Endothelial cell of umbilical vein (primary cell): ENCODE data around the gene LUC7L2. TPM values are rescaled to one million over a fixed set of nuclear protein-coding genes. Genes with fewer than 3 reads are reported as not detected.

Experiments
- BruUV-seq: library from RNA; stranded (reverse); fragments of 400-500 nt; replicated peaks from 2 replicates; lab custom pipeline; 2021; lab: Mats Ljungman, UMichigan
- CTCF ChIA-PET: fragments of 300-600, 350-600 bp; sonication (Branson Sonifier 250); formaldehyde crosslinking; loops from one replicate; lab custom pipeline; 2021; ENCODE audit warnings: antibody characterized with exemption, inconsistent platforms; lab: Charles Lee
- POLR2A ChIA-PET: fragments of 300-600, 350-600 bp; sonication (Branson Sonifier 250); formaldehyde crosslinking; loops from one replicate; lab custom pipeline; 2021; ENCODE audit warnings: antibody characterized with exemption, inconsistent platforms; lab: Charles Lee
- DNase-seq: peaks from one replicate; pipeline ENCODE4 v3.0.0-alpha.2; 2011; ENCODE audit warnings: low read depth, low spot score
- FAIRE-seq: peaks from 2 replicates; lab custom pipeline; 2011; peaks lifted over from hg19 to GRCh38; lab: Jason Lieb, UNC
- H2AFZ ChIP-seq: 2 replicates; pipeline ENCODE4 v1.6.0; 2012; ENCODE audit warnings: low read depth, low read length, control low read depth, inconsistent platforms
- H3K27ac ChIP-seq: 2 replicates; pipeline ENCODE4 v1.5.1; 2011; ENCODE audit warnings: low read depth, mild to moderate bottlenecking, control low read depth, low read length, moderate library complexity; ENCODE audit not compliant: insufficient read depth
- H3K27me3 ChIP-seq, 2 experiments: 2 replicates each; pipeline versions ENCODE4 v1.6.0 to v1.6.1; 2011; ENCODE audit warnings: low read length in 2 of 2, mixed read lengths in 1 of 2; ENCODE audit not compliant: control insufficient read depth in 2 of 2, insufficient read depth in 2 of 2
- H3K36me3 ChIP-seq, 2 experiments: 2 replicates in 1 of 2; 3 replicates in 1 of 2; pipeline ENCODE4 v1.5.1; 2011; ENCODE audit warnings: low read length in 2 of 2, mild to moderate bottlenecking in 1 of 2, moderate library complexity in 1 of 2; ENCODE audit not compliant: control insufficient read depth in 2 of 2, insufficient read depth in 2 of 2; ENCODE audit errors: extremely low read depth in 1 of 2
- H3K4me1 ChIP-seq: 3 replicates; pipeline ENCODE4 v1.5.1; 2011; ENCODE audit warnings: mild to moderate bottlenecking, low read length; ENCODE audit not compliant: control insufficient read depth, insufficient read depth; ENCODE audit errors: extremely low read depth
- H3K4me2 ChIP-seq: 2 replicates; pipeline ENCODE4 v1.6.1; 2011; ENCODE audit warnings: low read length, control low read depth, mixed read lengths; ENCODE audit not compliant: insufficient read depth
- H3K4me3 ChIP-seq, 3 experiments: fragments of 200-600 bp in 1 of 3; sonication (generic), shearing (Covaris generic) in 1 of 3; replicated peaks in 1 of 3; 2 replicates each; pipeline ENCODE4 v1.5.1; 2011 to 2016; ENCODE audit warnings: control low read depth in 3 of 3, low read length in 3 of 3, mild to moderate bottlenecking in 2 of 3, inconsistent platforms in 1 of 3, low read depth in 1 of 3, moderate library complexity in 1 of 3; ENCODE audit not compliant: insufficient read depth in 1 of 3
- H3K79me2 ChIP-seq: 2 replicates; pipeline ENCODE4 v1.6.0; 2012; ENCODE audit warnings: low read length, inconsistent platforms; ENCODE audit not compliant: control insufficient read depth, insufficient read depth
- H3K9ac ChIP-seq: replicated peaks from 2 replicates; pipeline ENCODE3; 2011; ENCODE audit warnings: low read length, control low read depth; ENCODE audit not compliant: insufficient read depth; ENCODE audit errors: extremely low read depth
- H3K9me1 ChIP-seq: replicated peaks from 3 replicates; pipeline ENCODE4 v1.6.0; 2011; ENCODE audit warnings: mild to moderate bottlenecking, low read length; ENCODE audit not compliant: control insufficient read depth, insufficient read depth; ENCODE audit errors: extremely low read depth
- H3K9me3 ChIP-seq: replicated peaks from 2 replicates; pipeline ENCODE4 v1.5.1; 2012; ENCODE audit warnings: low read length, inconsistent platforms; ENCODE audit not compliant: control insufficient read depth, insufficient read depth
- H4K20me1 ChIP-seq: replicated peaks from 2 replicates; pipeline ENCODE3; 2011; ENCODE audit warnings: mild to moderate bottlenecking, low read length; ENCODE audit not compliant: control insufficient read depth, insufficient read depth; ENCODE audit errors: extremely low read depth
- CTCF ChIP-seq, 2 donors: IDR thresholded peaks; 1 replicate in 1 of 2; 2 replicates in 1 of 2; pipeline ENCODE4 v1.5.1; 2011; ENCODE audit warnings: low read length in 2 of 2, mild to moderate bottlenecking in 2 of 2, moderate library complexity in 2 of 2, control low read depth in 1 of 2, inconsistent platforms in 1 of 2, low read depth in 1 of 2; ENCODE audit not compliant: insufficient read depth in 1 of 2; ENCODE audit errors: extremely low read depth in 1 of 2
- EZH2 ChIP-seq: IDR thresholded peaks from 2 replicates; pipeline ENCODE4 v1.6.1; 2012; ENCODE audit warnings: borderline replicate concordance, low read depth, mild to moderate bottlenecking, moderate library complexity, low read length, inconsistent platforms; ENCODE audit not compliant: severe bottlenecking
- FOS ChIP-seq: IDR thresholded peaks from 2 replicates; pipeline ENCODE4 v1.6.1; 2011; ENCODE audit warnings: mild to moderate bottlenecking, low read length, moderate library complexity, borderline replicate concordance; ENCODE audit not compliant: insufficient read depth
- GATA2 ChIP-seq: IDR thresholded peaks from 2 replicates; pipeline ENCODE4 v1.7.0; 2011; ENCODE audit warnings: low read depth, mild to moderate bottlenecking, moderate library complexity, mixed read lengths, low read length; ENCODE audit not compliant: insufficient read length, insufficient read depth
- JUN ChIP-seq: IDR thresholded peaks from 2 replicates; pipeline ENCODE4 v1.6.1; 2011; ENCODE audit warnings: borderline replicate concordance, low read depth; ENCODE audit not compliant: insufficient read length, insufficient read depth
- MAX ChIP-seq: IDR thresholded peaks from 2 replicates; pipeline ENCODE4 v1.6.1; 2011; ENCODE audit not compliant: insufficient read depth, insufficient read length
- MYC ChIP-seq: IDR thresholded peaks from one replicate; pipeline ENCODE4 v1.6.1; 2011; ENCODE audit warnings: mild to moderate bottlenecking, low read depth, low read length
- POLR2A ChIP-seq: IDR thresholded peaks from 2 replicates; pipeline ENCODE4 v1.6.1; 2012; ENCODE audit warnings: low read depth, mild to moderate bottlenecking, control low read depth, low read length
- POLR2AphosphoS5 ChIP-seq: IDR thresholded peaks from 2 replicates; pipeline ENCODE4 v1.6.1; 2012; ENCODE audit warnings: low read depth, mild to moderate bottlenecking, control low read depth, low read length, moderate library complexity; ENCODE audit not compliant: insufficient read depth
- dilution Hi-C: fragments of 300-500 bp; cut with MboI; formaldehyde crosslinking; loops from one replicate; pipeline ENCODE4 v1.15.0; 2019; ENCODE audit warnings: low sequenced_read_pairs; ENCODE audit not compliant: extremely low pct_ligation_motif_present
- intact Hi-C: fragments of 100-400 bp; cut with micrococcal nuclease; formaldehyde crosslinking; loops from one replicate; pipeline ENCODE4 v1.10.0; 2022
- polyA plus RNA-seq, 4 experiments: library from polyadenylated mRNA; depleted of rRNA in 3 of 4; stranded (reverse) in 3 of 4; unstranded in 1 of 4; fragments of >200 nt; gene quantifications; 2 replicates each; pipeline versions ENCODE4 v1.2.1 to v1.2.3, GENCODE V29; 2011 to 2012; ENCODE audit warnings: missing spikeins in 1 of 4
- total RNA-seq: library from RNA; stranded (reverse); gene quantifications from 2 replicates; pipeline ENCODE4 v1.2.3, GENCODE V29; 2021

LUC7L2 gene
- total and polyA plus RNA-seq, 2 donors (not counting 3 experiments of a cell fraction or from before 2014, with no cell fraction given) = 28.0 to 85.8 TPM

- TF ChIP-seq JUN (no peak), EZH2 (no peak), GATA2 (no peak), MAX (no peak), CTCF (IDR thresholded peaks at IDR 0.05; ENCODE audit: extremely low read depth in 1 of 2, insufficient read depth in 1 of 2, low read depth in 1 of 2, low read length in 2 of 2) (no peak), FOS (no peak), POLR2A (no peak), POLR2AphosphoS5 (no peak), MYC (no peak)
- Histone ChIP-seq H3K36me3 (no peaks in the 10 kb centered on the region), H3K4me1 (no peaks in the 10 kb centered on the region), H3K79me2 (no peaks in the 10 kb centered on the region), H3K9me3 (no peaks in the 10 kb centered on the region), H3K9ac (no peak overlapping the region), H3K27ac (no peak overlapping the region), H3K4me3 (no peak overlapping the region), H3K27me3 (no peaks in the 10 kb centered on the region), H3K4me2 (no peak overlapping the region), H3K9me1 (no peaks in the 10 kb centered on the region), H2AFZ (no peak overlapping the region), H4K20me1 (no peaks in the 10 kb centered on the region)
- no peak for FAIRE-seq
- dilution Hi-C loops = no loop called here
- ChIA-PET POLR2A (no interaction called here), CTCF (interaction anchor here (0.7 to 2.1 kb wide), 2 partner anchors 12 to 18 kb away, joined by 3 to 8 read pairs; no protein-coding TSS in a partner anchor)
- intact Hi-C loops = no loop called here
- DNase-seq = no peak
- BruUV-seq = no TSS peak
Measured at GRCh38 chr7:139328375-139328774, 31.3 kb upstream of the LUC7L2 start.
